MCF 10A (cell line): Measurements from ENCODE around the gene LYPD5. TPM values are rescaled to one million over a fixed set of nuclear protein-coding genes. Genes with fewer than 3 reads are reported as not detected.

Source experiments
- BruUV-seq: library from RNA; stranded (reverse); fragments of 400-500 nt; replicated peaks from 2 replicates; lab custom pipeline; 2021; lab: Mats Ljungman, UMichigan
- CTCF ChIA-PET: fragments of 300-600 bp; sonication (Branson Sonifier 250); formaldehyde crosslinking; extraction: SDS; loops from one replicate; lab custom pipeline; 2021; ENCODE audit warnings: antibody characterized with exemption, inconsistent platforms; lab: Yijun Ruan, JAX
- POLR2A ChIA-PET: fragments of 300-600, 350-650 bp; sonication (Branson Sonifier 250); formaldehyde crosslinking; extraction: SDS; loops from one replicate; lab custom pipeline; 2020; ENCODE audit warnings: antibody characterized with exemption, inconsistent platforms; lab: Yijun Ruan, JAX
- DNase-seq: peaks from one replicate; pipeline ENCODE4 v3.0.0-alpha.2; 2018; ENCODE audit not compliant: unreplicated experiment
- H3K27ac Mint-ChIP-seq: one replicate; pipeline ENCODE4 v1.8.0; 2022; ENCODE audit warnings: mild to moderate bottlenecking, low read depth, mixed read lengths; ENCODE audit not compliant: unreplicated experiment
- H3K27me3 Mint-ChIP-seq: one replicate; pipeline ENCODE4 v1.8.0; 2022; ENCODE audit warnings: mixed read lengths; ENCODE audit not compliant: insufficient read depth, unreplicated experiment
- H3K36me3 Mint-ChIP-seq: one replicate; pipeline ENCODE4 v1.8.0; 2022; ENCODE audit warnings: mild to moderate bottlenecking, moderate library complexity, mixed read lengths; ENCODE audit not compliant: insufficient read depth, unreplicated experiment
- H3K4me1 Mint-ChIP-seq: one replicate; pipeline ENCODE4 v1.8.0; 2022; ENCODE audit warnings: mixed read lengths; ENCODE audit not compliant: insufficient read depth, unreplicated experiment
- H3K4me3 Mint-ChIP-seq: one replicate; pipeline ENCODE4 v1.8.0; 2022; ENCODE audit warnings: mild to moderate bottlenecking, moderate library complexity, mixed read lengths; ENCODE audit not compliant: unreplicated experiment
- H3K9me3 Mint-ChIP-seq: one replicate; pipeline ENCODE4 v1.8.0; 2022; ENCODE audit warnings: mixed read lengths; ENCODE audit not compliant: unreplicated experiment
- intact Hi-C: fragments of 100-400 bp; cut with micrococcal nuclease; formaldehyde crosslinking; loops from 2 replicates; pipeline ENCODE4 v1.14.1; 2022
- total RNA-seq: library from RNA; stranded (reverse); gene quantifications from 2 replicates; pipeline ENCODE4 v1.2.3, GENCODE V29; 2022
- TF ChIP-seq, protein P1 (sequence below): fragments of 200-600 bp; IDR thresholded peaks from one replicate; pipeline ENCODE4 v1.8.0; 2022; ENCODE audit warnings: antibody characterized with exemption, mild to moderate bottlenecking; ENCODE audit not compliant: unreplicated experiment

Gene LYPD5
- total RNA-seq, 1 experiment from 2014 or later = 0.21 TPM

DNA sequence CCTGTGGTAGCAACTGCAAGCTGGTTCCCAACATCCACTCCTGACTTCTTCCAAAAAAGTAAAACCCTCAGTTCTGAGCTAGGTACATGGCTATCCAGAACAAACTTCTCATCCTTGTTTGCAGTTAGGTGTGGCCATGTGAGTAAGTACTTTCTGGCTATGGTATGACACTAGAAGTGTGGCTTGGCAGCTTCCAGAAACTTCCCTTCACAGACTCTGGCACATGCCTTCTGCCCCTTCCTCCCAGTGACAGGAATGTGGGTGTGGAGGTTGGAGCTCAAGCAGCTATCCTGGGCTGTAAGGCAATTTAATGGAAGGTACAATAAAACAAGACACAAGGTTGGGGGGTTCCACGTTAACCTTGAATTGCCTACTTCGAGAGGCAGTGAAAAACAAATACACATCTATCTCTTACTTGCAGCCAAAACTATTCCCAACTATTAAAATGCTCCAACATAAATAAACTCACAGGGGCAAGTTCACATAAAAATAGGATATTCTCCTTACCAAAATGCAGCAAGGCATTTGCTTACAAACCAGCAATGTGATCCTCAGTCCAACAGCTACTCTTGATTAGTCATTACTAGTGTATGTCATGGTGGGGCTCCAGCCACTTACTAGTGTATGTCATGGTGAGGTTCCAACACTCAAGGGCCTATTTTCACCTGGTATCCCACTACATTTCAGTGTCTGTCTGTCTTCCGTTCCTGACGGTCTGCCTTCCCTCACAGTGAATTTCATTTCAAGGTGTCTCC lies 50.6 kb downstream of the LYPD5 start:
- ChIA-PET POLR2A (interaction anchor here (0.9 to 20.1 kb wide), 6 partner anchors 11 to 177 kb away, joined by 3 to 409 read pairs (median 42); partner anchors contain the start of genes KCNN4 and PLAUR), CTCF (interaction anchor here (0.5 to 4.3 kb wide), 8 partner anchors 11 to 781 kb away, joined by 3 to 32 read pairs (median 6); partner anchors contain the start of gene KCNN4)
- BruUV-seq = no TSS peak
- TF ChIP-seq, protein P1, sequence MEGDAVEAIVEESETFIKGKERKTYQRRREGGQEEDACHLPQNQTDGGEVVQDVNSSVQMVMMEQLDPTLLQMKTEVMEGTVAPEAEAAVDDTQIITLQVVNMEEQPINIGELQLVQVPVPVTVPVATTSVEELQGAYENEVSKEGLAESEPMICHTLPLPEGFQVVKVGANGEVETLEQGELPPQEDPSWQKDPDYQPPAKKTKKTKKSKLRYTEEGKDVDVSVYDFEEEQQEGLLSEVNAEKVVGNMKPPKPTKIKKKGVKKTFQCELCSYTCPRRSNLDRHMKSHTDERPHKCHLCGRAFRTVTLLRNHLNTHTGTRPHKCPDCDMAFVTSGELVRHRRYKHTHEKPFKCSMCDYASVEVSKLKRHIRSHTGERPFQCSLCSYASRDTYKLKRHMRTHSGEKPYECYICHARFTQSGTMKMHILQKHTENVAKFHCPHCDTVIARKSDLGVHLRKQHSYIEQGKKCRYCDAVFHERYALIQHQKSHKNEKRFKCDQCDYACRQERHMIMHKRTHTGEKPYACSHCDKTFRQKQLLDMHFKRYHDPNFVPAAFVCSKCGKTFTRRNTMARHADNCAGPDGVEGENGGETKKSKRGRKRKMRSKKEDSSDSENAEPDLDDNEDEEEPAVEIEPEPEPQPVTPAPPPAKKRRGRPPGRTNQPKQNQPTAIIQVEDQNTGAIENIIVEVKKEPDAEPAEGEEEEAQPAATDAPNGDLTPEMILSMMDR = no peak
- Mint-ChIP-seq H3K36me3 (peaks cover 55% of the 10 kb centered on the region), H3K4me3 (peak overlapping the region; percentile 21), H3K9me3 (no peaks in the 10 kb centered on the region), H3K27me3 (no peaks in the 10 kb centered on the region), H3K4me1 (peaks cover 47% of the 10 kb centered on the region), H3K27ac (peak overlapping the region; percentile 33)
- DNase-seq = no peak
- intact Hi-C loops = no loop called here

DNA sequence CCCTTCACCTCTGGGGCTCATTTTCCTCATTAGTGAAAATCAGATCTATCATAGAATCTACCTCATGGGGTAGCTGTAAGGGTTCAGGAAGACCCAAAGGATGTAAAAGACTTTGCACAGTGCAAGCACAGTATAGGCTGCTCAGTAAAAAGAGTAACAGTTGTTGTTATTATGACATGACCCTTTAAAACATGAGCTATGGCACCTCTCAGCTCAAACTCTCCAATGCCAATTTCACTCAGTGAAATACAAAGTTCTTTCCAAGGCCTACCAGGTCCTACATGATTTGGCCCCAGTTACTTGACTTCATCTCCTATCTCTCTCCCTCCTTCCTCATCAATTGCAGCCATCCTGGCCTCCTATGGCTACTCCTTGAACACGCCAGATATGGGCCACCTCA lies 52.3 kb downstream of the LYPD5 start:
- H3K4me3 Mint-ChIP-seq = no peak overlapping the region
- ChIA-PET POLR2A (interaction anchor here (8.9 to 20.1 kb wide), 2 partner anchors 14 to 30 kb away, joined by 117 to 409 read pairs; partner anchors contain the start of gene KCNN4), CTCF (interaction anchor here (1.1 to 1.5 kb wide), 4 partner anchors 10 to 59 kb away, joined by 3 to 4 read pairs (median 4); partner anchors contain the start of gene KCNN4)
- TF ChIP-seq, protein P1 = no peak
- no peaks in the 10 kb centered on the region for H3K27me3 Mint-ChIP-seq
- peaks cover 72% of the 10 kb centered on the region for H3K36me3 Mint-ChIP-seq
- H3K9me3 Mint-ChIP-seq = no peaks in the 10 kb centered on the region
- H3K4me1 Mint-ChIP-seq = peaks cover 35% of the 10 kb centered on the region
- peak overlapping the region; percentile 33 for H3K27ac Mint-ChIP-seq
- intact Hi-C loops = no loop called here
- no peak for DNase-seq
- BruUV-seq = no TSS peak

DNA sequence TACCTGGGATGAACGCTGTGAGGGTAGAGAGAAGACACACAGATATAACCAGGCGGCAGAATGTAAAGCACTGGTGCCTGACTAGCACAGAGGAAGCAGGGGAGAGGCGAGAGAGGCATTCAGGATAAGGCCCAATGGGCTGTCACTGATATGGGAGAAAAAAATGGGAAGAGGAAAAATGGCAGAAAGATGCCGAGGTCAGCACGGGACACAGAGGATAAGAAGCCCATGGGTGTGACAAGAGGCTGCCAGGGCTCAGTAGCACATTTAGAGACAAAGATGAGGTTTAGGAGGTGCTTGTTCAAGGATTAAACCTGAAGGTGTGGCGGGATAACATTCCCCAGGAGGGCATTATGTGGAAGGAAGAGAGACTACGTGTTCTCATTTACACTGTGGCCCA lies 53.1 kb downstream of the LYPD5 start:
- Mint-ChIP-seq H3K27ac (no peak overlapping the region), H3K36me3 (peaks cover 70% of the 10 kb centered on the region), H3K9me3 (no peaks in the 10 kb centered on the region), H3K4me1 (peaks cover 37% of the 10 kb centered on the region), H3K27me3 (no peaks in the 10 kb centered on the region), H3K4me3 (no peak overlapping the region)
- no TSS peak for BruUV-seq
- ChIA-PET CTCF (interaction anchor here (0.5 to 1.5 kb wide), 5 partner anchors 11 to 223 kb away, joined by 3 to 4 read pairs (median 4); partner anchors contain the start of gene KCNN4), POLR2A (interaction anchor here (8.9 to 20.1 kb wide), 2 partner anchors 15 to 31 kb away, joined by 117 to 409 read pairs; partner anchors contain the start of gene KCNN4)
- DNase-seq = no peak
- TF ChIP-seq, protein P1 = no peak
- intact Hi-C loops = no loop called here

DNA sequence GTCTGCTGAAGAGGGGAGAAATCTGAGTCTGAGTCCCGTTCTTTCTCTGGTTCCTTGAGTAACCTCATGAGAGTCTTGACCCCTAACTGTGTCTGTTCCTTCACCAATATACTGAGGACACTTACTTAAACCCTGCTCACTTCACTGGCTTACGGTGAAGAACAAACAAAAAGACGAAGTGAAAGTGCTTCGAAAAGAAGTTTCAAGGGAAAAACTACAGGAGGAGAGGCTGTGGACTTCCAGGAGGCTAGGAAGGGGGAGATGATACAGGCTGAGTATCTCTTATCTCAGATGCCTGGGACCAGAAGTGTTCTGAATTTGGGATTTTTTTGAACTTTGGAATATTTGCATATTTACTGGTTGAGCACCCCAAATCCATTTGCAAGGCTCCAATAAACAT lies 53.6 kb downstream of the LYPD5 start:
- TF ChIP-seq, protein P1 = no peak
- Mint-ChIP-seq H3K9me3 (no peaks in the 10 kb centered on the region), H3K36me3 (peaks cover 74% of the 10 kb centered on the region), H3K27ac (no peak overlapping the region), H3K27me3 (no peaks in the 10 kb centered on the region), H3K4me3 (no peak overlapping the region), H3K4me1 (peaks cover 37% of the 10 kb centered on the region)
- no TSS peak for BruUV-seq
- no peak for DNase-seq
- ChIA-PET POLR2A (no interaction called here), CTCF (interaction anchor here (0.7 to 1.5 kb wide), 4 partner anchors 18 to 32 kb away, joined by 3 to 4 read pairs (median 4); partner anchors contain the start of gene KCNN4)
- intact Hi-C loops = no loop called here
